ENCODE results near the gene CD52.

Gene CD52

GRCh38 chr1:26317612-26318337 is at the start of gene CD52:
Gene CD52 (plus strand): TSS chr1:26317958. CDS start chr1:26318018, 60 bp downstream.
- Histone ChIP-seq H3K36me3 (ENCODE audit: control insufficient read depth, insufficient read depth, low read length) (no peaks in the 10 kb centered on the region), H2AFZ (no peak within 1 kb of the TSS), H3K27ac (no peak within 1 kb of the TSS), H3K4me3 (ENCODE audit: low read depth, low read length) (no peak within 1 kb of the TSS), H3K9me3 (ENCODE audit: control insufficient read depth, low read length) (no peaks in the 10 kb centered on the region), H3K27me3 (ENCODE audit: control insufficient read depth, insufficient read depth, low read length) (no peaks in the 10 kb centered on the region), H3K79me2 (no peaks in the 10 kb centered on the region), H3K4me2 (ENCODE audit: low read length) (no peak within 1 kb of the TSS), H3K4me1 (no peaks in the 10 kb centered on the region), H3K9ac (no peak within 1 kb of the TSS)
- TF ChIP-seq, protein P1, sequence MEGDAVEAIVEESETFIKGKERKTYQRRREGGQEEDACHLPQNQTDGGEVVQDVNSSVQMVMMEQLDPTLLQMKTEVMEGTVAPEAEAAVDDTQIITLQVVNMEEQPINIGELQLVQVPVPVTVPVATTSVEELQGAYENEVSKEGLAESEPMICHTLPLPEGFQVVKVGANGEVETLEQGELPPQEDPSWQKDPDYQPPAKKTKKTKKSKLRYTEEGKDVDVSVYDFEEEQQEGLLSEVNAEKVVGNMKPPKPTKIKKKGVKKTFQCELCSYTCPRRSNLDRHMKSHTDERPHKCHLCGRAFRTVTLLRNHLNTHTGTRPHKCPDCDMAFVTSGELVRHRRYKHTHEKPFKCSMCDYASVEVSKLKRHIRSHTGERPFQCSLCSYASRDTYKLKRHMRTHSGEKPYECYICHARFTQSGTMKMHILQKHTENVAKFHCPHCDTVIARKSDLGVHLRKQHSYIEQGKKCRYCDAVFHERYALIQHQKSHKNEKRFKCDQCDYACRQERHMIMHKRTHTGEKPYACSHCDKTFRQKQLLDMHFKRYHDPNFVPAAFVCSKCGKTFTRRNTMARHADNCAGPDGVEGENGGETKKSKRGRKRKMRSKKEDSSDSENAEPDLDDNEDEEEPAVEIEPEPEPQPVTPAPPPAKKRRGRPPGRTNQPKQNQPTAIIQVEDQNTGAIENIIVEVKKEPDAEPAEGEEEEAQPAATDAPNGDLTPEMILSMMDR (IDR thresholded peaks at IDR 0.05) = no peak

GRCh38 chr1:26268290-26269197 is 49.2 kb upstream of the CD52 start:
- Histone ChIP-seq H3K79me2 (no peaks in the 10 kb centered on the region), H3K9ac (no peak overlapping the region), H3K4me1 (no peaks in the 10 kb centered on the region), H2AFZ (no peak overlapping the region), H3K9me3 (ENCODE audit: control insufficient read depth, low read length) (no peaks in the 10 kb centered on the region), H3K4me3 (ENCODE audit: low read depth, low read length) (no peak overlapping the region), H3K4me2 (ENCODE audit: low read length) (no peak overlapping the region), H3K27ac (no peak overlapping the region), H3K36me3 (ENCODE audit: control insufficient read depth, insufficient read depth, low read length) (no peaks in the 10 kb centered on the region), H3K27me3 (ENCODE audit: control insufficient read depth, insufficient read depth, low read length) (no peaks in the 10 kb centered on the region)
- TF ChIP-seq, protein P1 (IDR thresholded peaks at IDR 0.05) = no peak

- Histone ChIP-seq H3K9me3 (ENCODE audit: control insufficient read depth, low read length) (no peaks in the 10 kb centered on the region), H3K4me3 (ENCODE audit: low read depth, low read length) (no peak overlapping the region), H3K27ac (no peak overlapping the region), H3K79me2 (no peaks in the 10 kb centered on the region), H3K4me2 (ENCODE audit: low read length) (no peak overlapping the region), H3K4me1 (no peaks in the 10 kb centered on the region), H2AFZ (no peak overlapping the region), H3K27me3 (ENCODE audit: control insufficient read depth, insufficient read depth, low read length) (no peaks in the 10 kb centered on the region), H3K36me3 (ENCODE audit: control insufficient read depth, insufficient read depth, low read length) (no peaks in the 10 kb centered on the region), H3K9ac (no peak overlapping the region)
- TF ChIP-seq, protein P1 (IDR thresholded peaks at IDR 0.05) = no peak
These were observed 48.6 kb upstream of the CD52 start for GRCh38 chr1:26269198-26269550.

DNA sequence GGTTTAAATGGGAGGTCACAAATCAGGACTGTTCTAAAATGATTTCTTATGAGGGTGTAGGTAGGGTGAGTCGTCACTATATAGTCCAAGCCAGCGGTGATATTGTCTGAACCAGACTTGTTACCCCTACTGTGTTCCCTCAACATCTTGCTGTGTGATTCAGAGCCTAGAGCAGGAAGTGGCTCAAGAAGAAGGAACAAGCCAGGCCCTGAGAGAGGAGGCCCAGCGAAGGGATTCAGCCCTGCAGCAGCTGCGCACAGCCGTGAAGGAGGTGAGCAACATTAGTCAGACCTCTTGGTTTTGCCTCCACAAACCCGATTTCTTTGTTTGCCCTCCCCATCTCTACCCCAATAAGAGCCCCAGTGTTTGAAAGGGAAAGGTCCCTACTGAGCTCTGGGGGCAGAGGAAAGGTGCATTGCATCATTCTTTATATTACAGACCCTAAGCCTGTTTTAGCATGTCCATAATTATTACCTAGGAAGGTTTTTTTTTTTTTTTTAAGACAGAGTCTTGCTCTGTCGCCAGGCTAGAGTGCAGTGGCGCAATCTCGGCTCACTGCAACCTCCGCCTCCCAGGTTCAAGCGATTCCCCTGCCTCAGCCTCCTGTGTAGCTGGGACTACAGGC is 42.8 kb upstream of the CD52 start:
- Histone ChIP-seq H3K9ac (no peak overlapping the region), H3K27ac (no peak overlapping the region)

More for the DNA sequence above, 42.8 kb upstream of the CD52 start:
- H3K4me1 ChIP-seq = peaks cover 5% of the 10 kb centered on the region
- no peaks in the 10 kb centered on the region for H3K9me3 ChIP-seq (ENCODE audit: control insufficient read depth, low read length)
- H3K27me3 ChIP-seq (ENCODE audit: control insufficient read depth, insufficient read depth, low read length) = no peaks in the 10 kb centered on the region
- no peaks in the 10 kb centered on the region for H3K79me2 ChIP-seq
- H3K4me2 ChIP-seq (ENCODE audit: low read length) = no peak overlapping the region
- H3K4me3 ChIP-seq (ENCODE audit: low read depth, low read length) = no peak overlapping the region
- no peaks in the 10 kb centered on the region for H3K36me3 ChIP-seq (ENCODE audit: control insufficient read depth, insufficient read depth, low read length)
- H2AFZ ChIP-seq = no peak overlapping the region
- TF ChIP-seq, protein P1 (IDR thresholded peaks at IDR 0.05) = no peak
